ENCODE measurements around the gene B4GALT7. TPM values are rescaled to one million over a fixed set of nuclear protein-coding genes. Genes with fewer than 3 reads are reported as not detected.
A peak's percentile ranks its signal among the peaks of the same experiment; 100 is the strongest.

Gene B4GALT7
- total and polyA plus RNA-seq, 3 donors from 2014 or later, result 39.9 to 55.7 (median 49.9) TPM

GRCh38 chr5:177604656-177605055 is 4.7 kb downstream of the B4GALT7 start:
- TF ChIP-seq CTCF (IDR thresholded peaks at IDR 0.05), result no peak
- no peak for TF ChIP-seq POLR2A (IDR thresholded peaks at IDR 0.05)
- no peak for DNase-seq
- 21 to 69% methylated on average over 5 of the region's 5 CpGs for WGBS, 2 donors
- Histone ChIP-seq H3K4me1 (peaks cover 33% of the 10 kb centered on the region), H3K4me3 (peak overlapping the region in 1 of 2 donors; percentile 37), H3K27ac (no peak overlapping the region), H3K36me3 (ENCODE audit: low read depth, missing control alignments) (no peaks in the 10 kb centered on the region), H3K27me3 (no peaks in the 10 kb centered on the region), H3K9me3 (no peaks in the 10 kb centered on the region)
- intact Hi-C loops (cut with DNase I; ENCODE audit: low total_unique reads), result no loop called here

DNA sequence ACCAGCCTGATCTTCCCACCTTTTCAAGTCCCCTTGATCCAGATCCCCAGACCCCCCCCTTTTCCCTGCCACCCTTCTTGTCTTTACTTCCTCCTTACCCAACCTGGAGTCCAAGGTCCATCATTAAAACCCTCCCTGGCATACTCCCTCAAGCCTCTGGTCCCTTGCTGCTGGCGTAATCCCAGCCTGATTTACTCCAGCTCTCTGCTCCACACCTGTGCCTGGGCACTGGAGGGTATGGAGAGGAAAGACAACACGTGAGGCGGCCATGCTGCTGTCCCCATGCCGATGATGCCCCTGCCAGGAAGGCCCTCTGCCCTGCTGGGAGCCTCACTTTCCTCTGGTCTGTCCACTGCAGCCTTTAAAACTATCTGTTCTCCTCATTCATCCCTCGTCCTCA is 5.1 kb downstream of the B4GALT7 start:
- Histone ChIP-seq H3K27ac (no peak overlapping the region), H3K4me3 (no peak overlapping the region), H3K9me3 (no peaks in the 10 kb centered on the region), H3K4me1 (peaks cover 37% of the 10 kb centered on the region), H3K27me3 (no peaks in the 10 kb centered on the region), H3K36me3 (ENCODE audit: low read depth, missing control alignments) (no peaks in the 10 kb centered on the region)
- WGBS, 2 donors, result 82 to 88% methylated on average over 5 of the region's 5 CpGs
- intact Hi-C loops (cut with DNase I; ENCODE audit: low total_unique reads), result no loop called here
- no peak for DNase-seq
- TF ChIP-seq POLR2A (IDR thresholded peaks at IDR 0.05) (no peak), CTCF (IDR thresholded peaks at IDR 0.05) (no peak)

- no peaks in the 10 kb centered on the region for H3K36me3 ChIP-seq (ENCODE audit: low read depth, missing control alignments)
- WGBS, 2 donors, result 80 to 83% methylated on average over 6 of the region's 6 CpGs
- no peak for DNase-seq
- H3K4me1 ChIP-seq, result peaks cover 37% of the 10 kb centered on the region
- no peaks in the 10 kb centered on the region for H3K27me3 ChIP-seq
- no peaks in the 10 kb centered on the region for H3K9me3 ChIP-seq
- intact Hi-C loops (cut with DNase I; ENCODE audit: low total_unique reads), result no loop called here
- no peak overlapping the region for H3K27ac ChIP-seq
- TF ChIP-seq POLR2A (IDR thresholded peaks at IDR 0.05) (no peak), CTCF (IDR thresholded peaks at IDR 0.05) (no peak)
- no peak overlapping the region for H3K4me3 ChIP-seq
These were observed 5.7 kb downstream of the B4GALT7 start for GRCh38 chr5:177605667-177606066.

- no peaks in the 10 kb centered on the region for H3K27me3 ChIP-seq
- H3K4me3 ChIP-seq, result no peak overlapping the region
- 84 to 88% methylated on average over 22 of the region's 22 CpGs for WGBS, 2 donors
- H3K27ac ChIP-seq, result no peak overlapping the region
- peak; percentile 39 for DNase-seq
- H3K4me1 ChIP-seq, result peaks cover 30% of the 10 kb centered on the region
- intact Hi-C loops (cut with DNase I; ENCODE audit: low total_unique reads), result no loop called here
- TF ChIP-seq POLR2A (IDR thresholded peaks at IDR 0.05) (no peak), CTCF (IDR thresholded peaks at IDR 0.05) (no peak)
- H3K36me3 ChIP-seq (ENCODE audit: low read depth, missing control alignments), result no peaks in the 10 kb centered on the region
- no peaks in the 10 kb centered on the region for H3K9me3 ChIP-seq
These were observed 6.4 kb downstream of the B4GALT7 start for GRCh38 chr5:177606071-177607051.

All from testis (tissue), 3 donors.